WERI-Rb-1 (cell line): Measurements from ENCODE around the gene SLC13A3.

ENCODE experiments used
- DNase-seq: peaks from one replicate; pipeline ENCODE4 v3.0.0-alpha.2; 2020
- H3K27ac ChIP-seq: fragments of 250-450 bp; sonication (Bioruptor Pico); 2 replicates; pipeline ENCODE4 v1.5.1; 2020; ENCODE audit warnings: mild to moderate bottlenecking, moderate library complexity
- H3K27me3 ChIP-seq: fragments of 250-450 bp; sonication (Bioruptor Pico); 2 replicates; pipeline ENCODE4 v1.5.1; 2021; ENCODE audit warnings: mild to moderate bottlenecking, low read depth, moderate library complexity; ENCODE audit not compliant: insufficient read depth, severe bottlenecking
- H3K36me3 ChIP-seq: fragments of 250-450 bp; sonication (Bioruptor Pico); 2 replicates; pipeline ENCODE4 v1.5.1; 2020; ENCODE audit warnings: mild to moderate bottlenecking, moderate library complexity
- H3K4me3 ChIP-seq: 2 replicates; pipeline ENCODE4 v1.5.1; 2011; ENCODE audit warnings: low read depth, mild to moderate bottlenecking, control low read depth, low read length
- H3K9me3 ChIP-seq: fragments of 250-450 bp; sonication (Bioruptor Pico); 2 replicates; pipeline ENCODE4 v1.5.1; 2021; ENCODE audit warnings: mild to moderate bottlenecking, moderate library complexity; ENCODE audit not compliant: severe bottlenecking
- CTCF ChIP-seq: IDR thresholded peaks from 2 replicates; pipeline ENCODE4 v1.5.1; 2011; ENCODE audit warnings: low read depth, mild to moderate bottlenecking, control low read depth, inconsistent platforms, low read length

The SLC13A3 gene

GRCh38 chr20:46573788-46574584 lies 77.3 kb downstream of the SLC13A3 start:
- no peaks in the 10 kb centered on the region for H3K36me3 ChIP-seq
- H3K27me3 ChIP-seq: no peaks in the 10 kb centered on the region
- TF ChIP-seq CTCF: no peak
- no peaks in the 10 kb centered on the region for H3K9me3 ChIP-seq
- H3K27ac ChIP-seq: no peak overlapping the region
- DNase-seq: peak; percentile 34
- H3K4me3 ChIP-seq: no peak overlapping the region

- TF ChIP-seq CTCF: no peak
- no peak for DNase-seq
- Histone ChIP-seq H3K36me3 (no peaks in the 10 kb centered on the region), H3K9me3 (no peaks in the 10 kb centered on the region), H3K27ac (no peak overlapping the region), H3K4me3 (no peak overlapping the region), H3K27me3 (no peaks in the 10 kb centered on the region)
Observed at GRCh38 chr20:46573234-46573633, 78.0 kb downstream of the SLC13A3 start.

GRCh38 chr20:46572790-46573189 lies 78.5 kb downstream of the SLC13A3 start:
- Histone ChIP-seq H3K4me3 (no peak overlapping the region), H3K9me3 (no peaks in the 10 kb centered on the region), H3K27me3 (no peaks in the 10 kb centered on the region), H3K36me3 (no peaks in the 10 kb centered on the region), H3K27ac (no peak overlapping the region)
- no peak for TF ChIP-seq CTCF
- DNase-seq: no peak

DNA sequence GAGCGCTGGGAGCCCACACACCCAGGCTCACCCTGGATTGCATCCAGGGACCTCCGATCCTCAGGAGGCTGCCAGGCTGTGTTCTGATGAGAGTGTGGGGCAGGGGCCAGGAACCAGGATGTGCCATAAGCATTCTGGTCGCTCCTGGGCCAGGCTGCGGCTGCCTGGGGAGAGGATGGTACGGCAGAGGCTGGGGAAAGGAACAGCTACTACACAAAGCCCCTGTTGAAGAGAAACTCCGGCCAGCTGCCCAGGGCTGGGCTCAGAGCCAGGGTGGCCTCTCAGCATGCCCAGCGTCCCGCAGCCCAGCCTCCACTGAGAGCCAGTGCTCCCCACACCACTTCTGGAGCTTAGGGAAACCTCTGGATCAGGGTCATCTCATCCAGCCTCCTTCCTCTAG lies 79.1 kb downstream of the SLC13A3 start:
- Histone ChIP-seq H3K36me3 (no peaks in the 10 kb centered on the region), H3K4me3 (no peak overlapping the region), H3K27me3 (no peaks in the 10 kb centered on the region), H3K27ac (no peak overlapping the region), H3K9me3 (no peaks in the 10 kb centered on the region)
- DNase-seq: no peak
- no peak for TF ChIP-seq CTCF

- H3K9me3 ChIP-seq: no peaks in the 10 kb centered on the region
- H3K27ac ChIP-seq: no peak overlapping the region
- H3K4me3 ChIP-seq: no peak overlapping the region
- TF ChIP-seq CTCF: no peak
- DNase-seq: no peak
- H3K36me3 ChIP-seq: no peaks in the 10 kb centered on the region
- no peaks in the 10 kb centered on the region for H3K27me3 ChIP-seq
Observed at GRCh38 chr20:46571418-46571817, 79.8 kb downstream of the SLC13A3 start.

GRCh38 chr20:46570956-46571355 lies 80.3 kb downstream of the SLC13A3 start:
- H3K36me3 ChIP-seq: no peaks in the 10 kb centered on the region
- H3K9me3 ChIP-seq: no peaks in the 10 kb centered on the region
- H3K27me3 ChIP-seq: no peaks in the 10 kb centered on the region
- no peak overlapping the region for H3K4me3 ChIP-seq
- no peak for DNase-seq
- TF ChIP-seq CTCF: no peak
- no peak overlapping the region for H3K27ac ChIP-seq
